Measurements from ENCODE around the gene KCNJ10.

KCNJ10 gene

GRCh38 chr1:160049101-160049500 is 20.9 kb downstream of the KCNJ10 start:
- Histone ChIP-seq H3K4me3 (no peak overlapping the region), H3K4me1 (peaks cover 0 to 12% (median 9%) of the 10 kb centered on the region in 10 experiments; a peak in 13 of 20 replicates), H3K4me2 (no peak overlapping the region), H3K27ac (no peak overlapping the region), H3K9me3 (replicated peaks in 1 of 11) (no peaks in the 10 kb centered on the region), H3K9ac (no peak overlapping the region), H3K27me3 (no peaks in the 10 kb centered on the region), H3K36me3 (no peaks in the 10 kb centered on the region), H4K20me1 (no peaks in the 10 kb centered on the region)
- no peak for TF ChIP-seq Cebpa-rat (IDR thresholded peaks at IDR 0.05)

GRCh38 chr1:160048335-160048734 is 21.6 kb downstream of the KCNJ10 start:
- no peak overlapping the region for H3K27ac ChIP-seq
- no peaks in the 10 kb centered on the region for H3K27me3 ChIP-seq
- no peak overlapping the region for H3K9ac ChIP-seq
- no peak for TF ChIP-seq Cebpa-rat (IDR thresholded peaks at IDR 0.05)
- no peak overlapping the region for H3K4me2 ChIP-seq
- H3K4me1 ChIP-seq, result peaks cover 0 to 12% (median 9%) of the 10 kb centered on the region in 10 experiments; a peak in 13 of 20 replicates
- H4K20me1 ChIP-seq, result no peaks in the 10 kb centered on the region
- H3K36me3 ChIP-seq, result no peaks in the 10 kb centered on the region
- no peak overlapping the region for H3K4me3 ChIP-seq
- H3K9me3 ChIP-seq (replicated peaks in 1 of 11), result no peaks in the 10 kb centered on the region

DNA sequence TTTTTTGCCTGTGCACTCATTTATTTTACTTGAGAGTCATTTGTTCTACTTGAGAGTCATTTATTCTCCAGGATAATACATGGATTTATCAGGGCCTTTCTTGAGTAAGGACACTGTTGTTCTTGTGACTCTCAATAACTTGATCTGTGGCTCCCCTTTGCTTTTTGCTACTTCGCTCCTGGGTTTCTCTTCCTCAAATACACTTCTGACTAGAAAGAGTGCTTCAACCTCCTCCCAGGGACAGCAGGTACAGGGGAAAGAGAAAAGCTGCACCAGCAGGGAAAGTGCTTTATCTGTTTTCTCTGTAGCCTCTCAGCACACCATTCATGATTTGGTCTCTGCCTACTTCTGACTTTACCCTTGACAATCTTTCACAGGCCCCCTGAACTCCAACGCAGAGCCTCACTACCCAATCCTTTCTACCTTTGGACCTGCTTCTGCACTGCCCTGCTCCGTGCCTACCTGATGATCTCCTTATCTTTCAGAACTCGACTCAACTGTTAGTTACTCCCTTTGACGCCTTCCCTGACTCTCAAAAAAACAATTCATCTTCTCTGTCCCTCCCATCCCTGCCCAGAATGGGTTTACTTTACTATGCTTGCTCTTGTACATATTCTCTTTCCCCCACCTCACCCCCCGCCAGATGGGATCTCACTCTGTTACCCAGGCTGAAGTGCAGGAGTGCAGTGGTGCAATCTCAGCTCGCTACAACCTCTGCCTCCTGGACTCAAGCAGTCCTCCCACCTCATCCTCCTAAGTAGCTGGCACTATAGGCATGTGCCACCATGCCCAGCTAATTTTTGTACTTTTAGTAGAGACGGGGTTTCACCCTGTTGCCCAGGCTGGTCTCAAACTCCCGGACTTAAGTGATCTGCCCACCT is 22.6 kb downstream of the KCNJ10 start:
- H3K36me3 ChIP-seq, result no peaks in the 10 kb centered on the region
- peak overlapping the region in 9 of 11 experiments; percentile 13 to 74 (median 21); a peak in 14 of 22 replicates for H3K4me2 ChIP-seq
- 0 out of 22 replicates have a peak overlapping the region, but pooled peaks of 2 of the 11 experiments have one; percentile 1 to 33 for H3K9ac ChIP-seq
- H3K4me1 ChIP-seq, result peaks cover 0 to 12% (median 9%) of the 10 kb centered on the region in 10 experiments; a peak in 13 of 20 replicates
- H3K27ac ChIP-seq, result no peak overlapping the region
- H3K4me3 ChIP-seq, result no peak overlapping the region
- H4K20me1 ChIP-seq, result no peaks in the 10 kb centered on the region
- H3K27me3 ChIP-seq, result no peaks in the 10 kb centered on the region
- H3K9me3 ChIP-seq (replicated peaks in 1 of 11), result no peaks in the 10 kb centered on the region
- no peak for TF ChIP-seq Cebpa-rat (IDR thresholded peaks at IDR 0.05)

DNA sequence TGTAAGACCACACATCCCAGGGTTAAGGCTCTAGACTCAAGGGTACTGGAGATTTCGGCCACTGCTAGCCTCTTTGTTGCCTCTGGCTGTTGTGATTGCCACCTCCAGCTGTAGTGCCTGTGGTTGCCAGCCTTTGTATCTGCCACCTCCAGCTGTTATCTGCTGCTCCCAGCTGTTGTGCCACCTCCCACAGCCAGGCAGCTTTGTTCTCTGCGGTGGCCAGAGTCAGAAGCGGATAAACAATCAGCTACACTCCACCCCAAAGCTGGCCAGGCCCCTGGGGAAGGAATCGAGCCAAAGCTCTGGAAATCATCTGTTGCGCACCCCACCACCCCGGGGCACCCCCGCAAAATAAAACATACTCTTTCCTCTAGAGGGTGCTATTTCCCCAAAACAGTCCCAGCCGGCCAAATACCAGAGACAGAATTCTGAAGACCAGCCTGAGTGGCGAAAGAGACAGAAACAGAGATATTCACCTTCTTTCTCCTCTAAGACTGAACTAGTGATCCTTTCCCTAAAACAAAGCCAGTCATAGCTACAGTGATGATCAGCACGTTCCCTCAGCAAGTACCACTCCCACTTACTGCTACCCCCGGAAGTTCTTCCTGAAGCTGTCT is 23.4 kb downstream of the KCNJ10 start:
- Histone ChIP-seq H3K36me3 (no peaks in the 10 kb centered on the region), H3K27me3 (no peaks in the 10 kb centered on the region), H4K20me1 (no peaks in the 10 kb centered on the region), H3K4me2 (peak overlapping the region in 9 of 11 experiments; percentile 13 to 74 (median 21); a peak in 14 of 22 replicates), H3K9me3 (replicated peaks in 1 of 11) (no peaks in the 10 kb centered on the region), H3K4me1 (peaks cover 0 to 12% (median 9%) of the 10 kb centered on the region in 10 experiments; a peak in 13 of 20 replicates), H3K9ac (0 out of 22 replicates have a peak overlapping the region, but pooled peaks of 2 of the 11 experiments have one; percentile 1 to 33), H3K4me3 (no peak overlapping the region), H3K27ac (no peak overlapping the region)
- no peak for TF ChIP-seq Cebpa-rat (IDR thresholded peaks at IDR 0.05)

DNA sequence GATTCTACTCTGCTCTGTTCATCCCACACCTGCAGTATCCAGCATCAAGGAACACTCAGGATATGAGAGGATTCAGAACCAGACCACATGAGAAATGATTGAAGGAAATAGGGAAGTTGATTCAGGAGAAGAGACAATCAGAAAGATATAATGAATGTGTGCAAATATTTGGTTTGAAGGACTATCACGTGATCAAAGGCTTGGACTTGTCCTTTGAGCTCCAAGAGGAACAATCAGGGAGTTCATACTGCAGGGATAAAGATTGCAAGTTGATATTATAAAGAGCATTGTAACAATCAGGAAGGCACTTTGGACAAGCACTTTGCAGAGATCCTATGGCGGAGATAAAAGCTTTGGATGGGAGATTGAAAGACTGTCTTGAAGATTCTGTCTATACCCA is 24.3 kb downstream of the KCNJ10 start:
- Histone ChIP-seq H3K4me3 (no peak overlapping the region), H3K4me1 (peaks cover 0 to 12% (median 9%) of the 10 kb centered on the region in 10 experiments; a peak in 13 of 20 replicates), H3K27ac (no peak overlapping the region), H4K20me1 (no peaks in the 10 kb centered on the region), H3K36me3 (no peaks in the 10 kb centered on the region), H3K4me2 (no peak overlapping the region), H3K9me3 (replicated peaks in 1 of 11) (no peaks in the 10 kb centered on the region), H3K9ac (no peak overlapping the region), H3K27me3 (no peaks in the 10 kb centered on the region)
- no peak for TF ChIP-seq Cebpa-rat (IDR thresholded peaks at IDR 0.05)

- H3K4me1 ChIP-seq, result peaks cover 0 to 12% (median 9%) of the 10 kb centered on the region in 10 experiments; a peak in 13 of 20 replicates
Observed at GRCh38 chr1:160043543-160043942, 26.4 kb downstream of the KCNJ10 start.

DNA sequence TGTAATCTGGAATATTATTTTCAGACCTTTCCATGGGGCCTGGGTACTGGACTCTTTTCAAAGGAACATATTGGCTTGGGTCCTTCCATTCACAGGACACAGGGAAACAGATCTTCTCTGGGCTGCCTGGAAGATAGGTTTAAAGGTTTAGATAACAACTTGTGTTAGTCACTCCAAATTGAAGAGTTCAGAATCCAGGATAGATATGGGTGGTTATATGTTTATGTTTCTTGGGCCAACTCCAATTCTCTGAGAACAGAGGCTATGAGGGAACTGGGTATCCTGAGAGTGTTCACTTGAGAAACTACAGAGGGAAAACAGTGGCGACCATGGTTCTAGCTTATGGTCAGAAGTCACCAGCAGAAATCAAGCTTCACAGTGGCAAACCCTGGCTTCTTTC is 29.5 kb downstream of the KCNJ10 start:
- no peaks in the 10 kb centered on the region for H3K4me1 ChIP-seq
- no peaks in the 10 kb centered on the region for H3K36me3 ChIP-seq
- H3K9ac ChIP-seq, result no peak overlapping the region
- no peaks in the 10 kb centered on the region for H3K9me3 ChIP-seq (replicated peaks in 1 of 11)
- no peak overlapping the region for H3K27ac ChIP-seq
- no peaks in the 10 kb centered on the region for H3K27me3 ChIP-seq
- no peaks in the 10 kb centered on the region for H4K20me1 ChIP-seq
- H3K4me3 ChIP-seq, result no peak overlapping the region
- no peak overlapping the region for H3K4me2 ChIP-seq
- TF ChIP-seq Cebpa-rat (IDR thresholded peaks at IDR 0.05), result no peak

More at GRCh38 chr1:160043543-160043942, 26.4 kb downstream of the KCNJ10 start:
- Histone ChIP-seq H3K27ac (no peak overlapping the region), H3K9ac (no peak overlapping the region), H4K20me1 (no peaks in the 10 kb centered on the region), H3K27me3 (no peaks in the 10 kb centered on the region), H3K36me3 (no peaks in the 10 kb centered on the region), H3K4me3 (no peak overlapping the region), H3K9me3 (replicated peaks in 1 of 11) (no peaks in the 10 kb centered on the region), H3K4me2 (no peak overlapping the region)
- no peak for TF ChIP-seq Cebpa-rat (IDR thresholded peaks at IDR 0.05)

DNA sequence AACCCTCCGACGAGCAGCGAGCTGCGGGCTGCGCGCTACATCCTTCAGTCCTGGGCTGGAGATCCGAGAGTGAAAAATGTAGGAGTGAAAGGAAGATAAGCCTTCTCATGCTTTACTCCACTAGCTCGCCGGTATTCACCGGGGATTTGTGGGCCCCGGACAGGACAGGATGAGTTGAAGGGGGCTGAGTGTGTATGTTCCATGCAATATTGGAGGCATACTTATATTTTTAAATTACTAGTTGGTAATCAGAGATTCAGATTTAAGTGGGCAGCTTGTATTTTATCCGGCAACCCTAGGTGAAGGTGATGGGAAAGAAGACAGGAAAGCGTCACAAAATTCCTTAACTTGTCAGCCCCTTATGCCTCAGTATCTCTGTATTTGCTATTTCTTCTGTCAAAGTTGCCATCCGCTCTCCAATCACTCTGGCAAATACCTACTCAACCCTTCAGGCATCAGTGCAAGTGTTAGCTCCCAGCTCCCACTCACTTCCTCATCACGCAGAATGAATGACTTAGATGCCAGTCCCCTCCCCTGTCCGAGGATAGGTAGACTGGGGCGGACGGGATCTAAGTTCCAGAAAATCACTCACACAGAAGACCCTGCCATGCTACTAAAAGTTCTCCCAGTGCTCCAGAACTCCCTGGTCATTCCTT is 37.7 kb downstream of the KCNJ10 start:
- Histone ChIP-seq H3K4me3 (peak overlapping the region; percentile 67 to 88 (median 78)), H3K27me3 (no peaks in the 10 kb centered on the region), H3K27ac (peak overlapping the region; percentile 30 to 69 (median 56); a peak in 19 of 22 replicates), H3K4me1 (peaks cover 24 to 38% (median 28%) of the 10 kb centered on the region in 10 experiments), H3K9me3 (replicated peaks in 1 of 11) (no peaks in the 10 kb centered on the region), H3K36me3 (peaks cover 0 to 2% (median 0%) of the 10 kb centered on the region in 11 experiments; a peak in 1 of 22 replicates), H3K9ac (peak overlapping the region; percentile 61 to 79 (median 76)), H4K20me1 (peaks cover 0 to 19% (median 0%) of the 10 kb centered on the region in 11 experiments; a peak in 4 of 22 replicates), H3K4me2 (peak overlapping the region; percentile 84 to 99 (median 96))
- no peak for TF ChIP-seq Cebpa-rat (IDR thresholded peaks at IDR 0.05)
